ENCODE results near the gene OR4D2. TPM values are rescaled to one million over a fixed set of nuclear protein-coding genes. Genes with fewer than 3 reads are reported as not detected.

The OR4D2 gene
- polyA plus RNA-seq, 3 donors, result not detected

GRCh38 chr17:58219789-58220183 lies 53.0 kb downstream of the OR4D2 start:
- no peak for DNase-seq
- H3K4me3 ChIP-seq (replicated peaks in 1 of 3; ENCODE audit: low read depth in 2 of 3, low read length in 3 of 3), result peak overlapping the region; percentile 86 to 93 (median 86)
- peak overlapping the region; percentile 70 to 84 for H3K27ac ChIP-seq (ENCODE audit: low read depth in 1 of 2, low read length in 2 of 2)
- peak overlapping the region; percentile 88 for H3K4me2 ChIP-seq (replicated peaks; ENCODE audit: extremely low read depth, low read length, poor library complexity, severe bottlenecking)
- Mint-ChIP-seq H3K4me3 (peak overlapping the region; percentile 91 to 97), H3K27me3 (ENCODE audit: low read depth in 3 of 3) (peaks cover 0 to 7% (median 4%) of the 10 kb centered on the region in 3 donors), H3K9me3 (no peaks in the 10 kb centered on the region), H3K4me1 (peaks cover 16% of the 10 kb centered on the region), H3K36me3 (peaks cover 0 to under 1% of the 10 kb centered on the region in 2 donors), H3K27ac (peak overlapping the region; percentile 90 to 96 (median 95))
- H3K4me1 ChIP-seq (ENCODE audit: control insufficient read depth in 1 of 2, insufficient read depth in 2 of 2, low read length in 2 of 2), result peaks cover 13 to 21% of the 10 kb centered on the region in 2 donors
- no peaks in the 10 kb centered on the region for H4K20me1 ChIP-seq (ENCODE audit: insufficient read depth, low read length)
- TF ChIP-seq CTCF (IDR thresholded peaks at IDR 0.05), result no peak
- intact Hi-C loops (cut with micrococcal nuclease), result loop anchor here in 1 of 2 donors (2.0 kb wide), 1 partner anchor 13 kb away; no protein-coding TSS in a partner anchor
- peaks cover 0 to 5% of the 10 kb centered on the region in 2 donors for H3K36me3 ChIP-seq (replicated peaks in 1 of 2; ENCODE audit: control insufficient read depth in 1 of 2, insufficient read depth in 2 of 2, low read length in 2 of 2)
- H2AFZ ChIP-seq (ENCODE audit: insufficient read depth, low read depth, low read length, poor library complexity, severe bottlenecking), result peak overlapping the region; percentile 98
- H3K27me3 ChIP-seq (ENCODE audit: control insufficient read depth in 2 of 2, insufficient read depth in 2 of 2, low read length in 2 of 2), result no peaks in the 10 kb centered on the region
- H3K79me2 ChIP-seq (ENCODE audit: insufficient read depth, low read length), result no peaks in the 10 kb centered on the region
- 50% methylated on average over 7 of the region's 7 CpGs for WGBS (ENCODE audit: insufficient coverage)
- H3K9me3 ChIP-seq (replicated peaks in 1 of 2; ENCODE audit: control insufficient read depth in 1 of 2, insufficient read depth in 1 of 2, low read length in 2 of 2), result no peaks in the 10 kb centered on the region
- H3K9ac ChIP-seq (ENCODE audit: insufficient read depth, low read length, poor library complexity, severe bottlenecking), result peak overlapping the region; percentile 78

Other genes starting within 250 kb of the OR4D2 start
- 10 to 100 TPM in 1 of 3 donors, 1 to 10 TPM in 2; 4.2 to 31.0 (median 4.3) TPM for gene CUEDC1, start 211.6 kb upstream of the OR4D2 start, polyA plus RNA-seq
- 10 to 100 TPM; 28.3 to 40.1 (median 29.0) TPM for gene VEZF1, start 178.7 kb upstream of the OR4D2 start, polyA plus RNA-seq
- 10 to 100 TPM; 51.2 to 72.1 (median 61.6) TPM for gene SRSF1, start 159.7 kb upstream of the OR4D2 start, polyA plus RNA-seq
- 1 to 10 TPM in 1 of 3 donors, under 1 TPM in 2; 0.30 to 9.9 (median 0.42) TPM for gene DYNLL2, start 83.6 kb upstream of the OR4D2 start, polyA plus RNA-seq
- gene OR4D1, start 18.6 kb upstream of the OR4D2 start, polyA plus RNA-seq, result under 1 TPM in 1 of 3 donors, not detected in 2; 0.03 TPM
- gene EPX, start 25.7 kb downstream of the OR4D2 start, polyA plus RNA-seq, result not detected
- gene MKS1, start 52.3 kb downstream of the OR4D2 start, polyA plus RNA-seq, result 1 to 10 TPM; 4.2 to 7.6 (median 5.0) TPM
- gene LPO, start 71.6 kb downstream of the OR4D2 start, polyA plus RNA-seq, result under 1 TPM in 2 of 3 donors, not detected in 1; 0.04 to 0.43 TPM
- gene MPO, start 114.0 kb downstream of the OR4D2 start, polyA plus RNA-seq, result 1 to 10 TPM; 4.2 to 7.5 (median 6.0) TPM
- gene TSPOAP1, start 161.8 kb downstream of the OR4D2 start, polyA plus RNA-seq, result 10 to 100 TPM in 1 of 3 donors, under 1 TPM in 2; 0.10 to 14.0 (median 0.18) TPM
- 100 to 1,000 TPM; 144 to 251 (median 241) TPM for gene SUPT4H1, start 185.2 kb downstream of the OR4D2 start, polyA plus RNA-seq

Data from CD14-positive monocyte (primary cell).